Measurements from ENCODE around the gene RAC3.

DNA sequence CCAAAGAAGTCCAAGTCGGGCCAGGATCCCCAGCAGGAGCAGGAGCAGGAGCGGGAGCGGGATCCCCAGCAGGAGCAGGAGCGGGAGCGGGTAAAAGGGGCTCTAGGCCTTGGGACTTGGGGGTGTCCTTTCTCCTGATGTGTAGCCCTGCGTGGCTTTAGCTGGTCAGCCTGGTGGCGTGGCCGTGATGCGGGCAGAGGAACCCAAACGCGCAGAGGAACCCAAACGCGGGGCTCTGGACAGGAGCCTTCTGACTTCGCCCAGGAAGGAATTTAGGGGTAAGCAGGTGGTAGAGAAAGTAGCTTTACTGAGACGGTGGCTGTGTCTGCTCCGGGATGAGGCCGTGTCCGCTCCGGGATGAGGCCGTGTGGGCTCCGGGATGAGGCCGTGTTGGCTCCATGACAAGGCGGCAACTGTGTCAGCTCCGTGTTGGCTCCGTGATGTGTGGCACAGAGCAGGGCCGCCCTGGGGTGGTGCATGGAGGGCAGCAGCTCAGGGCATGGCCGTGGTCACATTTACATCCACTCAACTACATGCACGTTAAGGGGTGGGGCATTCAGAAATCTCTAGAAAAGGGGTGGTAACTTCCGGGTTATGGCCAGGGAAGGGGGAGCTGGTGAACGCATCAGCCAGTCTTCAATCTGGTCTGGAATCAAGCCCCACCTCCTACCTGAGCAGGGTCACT is 34.6 kb upstream of the RAC3 start:
- TF ChIP-seq, protein P1, sequence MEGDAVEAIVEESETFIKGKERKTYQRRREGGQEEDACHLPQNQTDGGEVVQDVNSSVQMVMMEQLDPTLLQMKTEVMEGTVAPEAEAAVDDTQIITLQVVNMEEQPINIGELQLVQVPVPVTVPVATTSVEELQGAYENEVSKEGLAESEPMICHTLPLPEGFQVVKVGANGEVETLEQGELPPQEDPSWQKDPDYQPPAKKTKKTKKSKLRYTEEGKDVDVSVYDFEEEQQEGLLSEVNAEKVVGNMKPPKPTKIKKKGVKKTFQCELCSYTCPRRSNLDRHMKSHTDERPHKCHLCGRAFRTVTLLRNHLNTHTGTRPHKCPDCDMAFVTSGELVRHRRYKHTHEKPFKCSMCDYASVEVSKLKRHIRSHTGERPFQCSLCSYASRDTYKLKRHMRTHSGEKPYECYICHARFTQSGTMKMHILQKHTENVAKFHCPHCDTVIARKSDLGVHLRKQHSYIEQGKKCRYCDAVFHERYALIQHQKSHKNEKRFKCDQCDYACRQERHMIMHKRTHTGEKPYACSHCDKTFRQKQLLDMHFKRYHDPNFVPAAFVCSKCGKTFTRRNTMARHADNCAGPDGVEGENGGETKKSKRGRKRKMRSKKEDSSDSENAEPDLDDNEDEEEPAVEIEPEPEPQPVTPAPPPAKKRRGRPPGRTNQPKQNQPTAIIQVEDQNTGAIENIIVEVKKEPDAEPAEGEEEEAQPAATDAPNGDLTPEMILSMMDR (optimal IDR thresholded peaks at IDR 0.05 in 1 of 3, IDR thresholded peaks at IDR 0.05 in 1 of 3, conservative IDR thresholded peaks at IDR 0.05 in 1 of 3; ENCODE audit: extremely low read depth in 1 of 3, insufficient read depth in 2 of 3, low read length in 3 of 3) = no peak
- no peak for TF ChIP-seq EZH2 (IDR thresholded peaks at IDR 0.05; ENCODE audit: low read length)
